H1 (cell line): ENCODE data around the gene UGT1A6. TPM values are rescaled to one million over a fixed set of nuclear protein-coding genes. Genes with fewer than 3 reads are reported as not detected.

Experiments
- CTCF ChIA-PET: fragments of 300-600 bp; sonication (Branson Sonifier 250); formaldehyde crosslinking; loops from one replicate; lab custom pipeline; 2021; ENCODE audit not compliant: partially characterized antibody; lab: Charles Lee
- POLR2A ChIA-PET: fragments of 300-600 bp; sonication (Branson Sonifier 250); formaldehyde crosslinking; loops from one replicate; lab custom pipeline; 2021; ENCODE audit warnings: inconsistent platforms; ENCODE audit not compliant: partially characterized antibody; lab: Charles Lee
- DNase-seq, 2 experiments: peaks; one replicate each; pipeline versions ENCODE4 v3.0.0 to v3.0.0-alpha.2; 2010 to 2022; ENCODE audit warnings: low spot score in 2 of 2, low read depth in 1 of 2, mixed read lengths in 1 of 2
- FAIRE-seq: peaks from 2 replicates; lab custom pipeline; 2011; peaks lifted over from hg19 to GRCh38; lab: Jason Lieb, UNC
- H2AFZ ChIP-seq: 2 replicates; pipeline ENCODE4 v1.8.1; 2012; ENCODE audit warnings: low read length, inconsistent platforms
- H2AK5ac ChIP-seq: 2 replicates; pipeline ENCODE4 v1.6.1; 2013; ENCODE audit warnings: low read depth, low read length
- H2BK120ac ChIP-seq: replicated peaks from 2 replicates; pipeline ENCODE3; 2013; ENCODE audit warnings: low read depth, low read length, inconsistent platforms
- H2BK12ac ChIP-seq: 2 replicates; pipeline ENCODE4 v1.6.1; 2013; ENCODE audit warnings: low read depth, low read length
- H2BK15ac ChIP-seq: 2 replicates; pipeline ENCODE4 v1.6.1; 2013; ENCODE audit warnings: low read length
- H2BK20ac ChIP-seq: 2 replicates; pipeline ENCODE4 v1.6.1; 2013; ENCODE audit warnings: low read length
- H2BK5ac ChIP-seq: 2 replicates; pipeline ENCODE4 v1.6.1; 2013; ENCODE audit warnings: low read depth, low read length
- H3K14ac ChIP-seq: 2 replicates; pipeline ENCODE4 v1.6.1; 2013; ENCODE audit warnings: inconsistent platforms; ENCODE audit not compliant: insufficient read length
- H3K18ac ChIP-seq: 2 replicates; pipeline ENCODE4 v1.6.1; 2013; ENCODE audit warnings: low read length; ENCODE audit errors: extremely low read depth
- H3K23ac ChIP-seq: 2 replicates; pipeline ENCODE4 v1.6.1; 2013; ENCODE audit warnings: inconsistent platforms; ENCODE audit not compliant: insufficient read length
- H3K23me2 ChIP-seq: 2 replicates; pipeline ENCODE4 v1.6.1; 2013; ENCODE audit warnings: low read depth, low read length
- H3K27ac ChIP-seq: 2 replicates; pipeline ENCODE4 v1.6.1; 2011; ENCODE audit warnings: low read depth, low read length, inconsistent platforms
- H3K27me3 ChIP-seq, 4 experiments: replicated peaks in 1 of 4; 1 replicate in 1 of 4; 2 replicates in 3 of 4; pipeline versions ENCODE4 v1.6.1 to v1.8.1; 2011 to 2013; ENCODE audit warnings: low read length in 3 of 4, mild to moderate bottlenecking in 3 of 4, inconsistent platforms in 2 of 4, mixed read lengths in 2 of 4, moderate library complexity in 1 of 4; ENCODE audit not compliant: control insufficient read depth in 3 of 4, insufficient read depth in 3 of 4; ENCODE audit errors: extremely low read depth in 1 of 4
- H3K36me3 ChIP-seq, 4 experiments: 2 replicates each; pipeline versions ENCODE4 v1.6.1 to v1.8.1; 2011 to 2013; ENCODE audit warnings: mild to moderate bottlenecking in 4 of 4, low read length in 3 of 4, moderate library complexity in 2 of 4, control low read depth in 1 of 4, inconsistent platforms in 1 of 4; ENCODE audit not compliant: insufficient read depth in 4 of 4, control insufficient read depth in 2 of 4
- H3K4ac ChIP-seq: replicated peaks from 2 replicates; pipeline ENCODE3; 2013; ENCODE audit warnings: low read length, low read depth, mixed read lengths, inconsistent platforms; ENCODE audit not compliant: insufficient read length
- H3K4me1 ChIP-seq, 4 experiments: replicated peaks in 1 of 4; 1 replicate in 1 of 4; 2 replicates in 3 of 4; pipeline versions ENCODE4 v1.6.1 to v1.8.1; 2011 to 2013; ENCODE audit warnings: low read length in 3 of 4, inconsistent platforms in 2 of 4, mixed read lengths in 1 of 4; ENCODE audit not compliant: insufficient read depth in 4 of 4, control insufficient read depth in 3 of 4
- H3K4me2 ChIP-seq, 2 experiments: 2 replicates each; pipeline versions ENCODE4 v1.6.1 to v1.8.1; 2011 to 2013; ENCODE audit warnings: low read depth in 2 of 2, low read length in 2 of 2, control low read depth in 1 of 2, inconsistent platforms in 1 of 2, mild to moderate bottlenecking in 1 of 2; ENCODE audit not compliant: insufficient read depth in 1 of 2
- H3K4me3 ChIP-seq, 4 experiments: fragments of 200-600, 300-600 bp in 1 of 4; sonication (generic), shearing (Covaris generic), sonication (Bioruptor Twin) in 1 of 4; 2 replicates each; pipeline versions ENCODE4 v1.5.1 to v1.8.1; 2011 to 2016; ENCODE audit warnings: low read length in 4 of 4, low read depth in 3 of 4, control low read depth in 2 of 4, inconsistent platforms in 2 of 4, mild to moderate bottlenecking in 2 of 4, mixed read lengths in 1 of 4, moderate library complexity in 1 of 4; ENCODE audit not compliant: insufficient read depth in 2 of 4; ENCODE audit errors: extremely low read depth in 1 of 4
- H3K56ac ChIP-seq: replicated peaks from 2 replicates; pipeline ENCODE3; 2013; ENCODE audit warnings: low read depth, mild to moderate bottlenecking, mixed read lengths, low read length, inconsistent platforms; ENCODE audit not compliant: insufficient read length
- H3K79me1 ChIP-seq: 2 replicates; pipeline ENCODE4 v1.6.1; 2013; ENCODE audit warnings: low read depth, low read length, control low read depth
- H3K79me2 ChIP-seq, 2 experiments: 2 replicates each; pipeline versions ENCODE4 v1.6.1 to v1.8.1; 2012 to 2013; ENCODE audit warnings: low read length in 2 of 2, mild to moderate bottlenecking in 2 of 2, inconsistent platforms in 1 of 2; ENCODE audit not compliant: insufficient read depth in 2 of 2, control insufficient read depth in 1 of 2
- H3K9ac ChIP-seq, 4 experiments: replicated peaks in 1 of 4; 1 replicate in 1 of 4; 2 replicates in 3 of 4; pipeline versions ENCODE4 v1.6.1 to v1.8.1; 2011 to 2013; ENCODE audit warnings: low read depth in 3 of 4, low read length in 3 of 4, control low read depth in 2 of 4, mild to moderate bottlenecking in 2 of 4, moderate library complexity in 2 of 4, inconsistent platforms in 1 of 4; ENCODE audit errors: extremely low read depth in 1 of 4
- H3K9me3 ChIP-seq, 2 experiments: 2 replicates each; pipeline versions ENCODE4 v1.6.1 to v1.8.1; 2012 to 2013; ENCODE audit warnings: mild to moderate bottlenecking in 2 of 2, moderate library complexity in 2 of 2, control low read depth in 1 of 2, inconsistent platforms in 1 of 2, low read depth in 1 of 2, low read length in 1 of 2, mixed read lengths in 1 of 2; ENCODE audit not compliant: insufficient read depth in 2 of 2
- H4K20me1 ChIP-seq, 2 experiments: replicated peaks in 1 of 2; 2 replicates each; pipeline versions ENCODE3 to v1.8.1; 2011 to 2013; ENCODE audit warnings: inconsistent platforms in 2 of 2, low read length in 2 of 2, mild to moderate bottlenecking in 1 of 2; ENCODE audit not compliant: insufficient read depth in 2 of 2, control insufficient read depth in 1 of 2
- H4K5ac ChIP-seq: 2 replicates; pipeline ENCODE4 v1.6.1; 2013; ENCODE audit warnings: low read length, low read depth, mixed read lengths, inconsistent platforms; ENCODE audit not compliant: insufficient read length
- H4K8ac ChIP-seq: 2 replicates; pipeline ENCODE4 v1.8.0; 2013; ENCODE audit warnings: mild to moderate bottlenecking, moderate library complexity, low read length, inconsistent platforms; ENCODE audit not compliant: insufficient read depth; ENCODE audit errors: extremely low read depth
- H4K91ac ChIP-seq: replicated peaks from 2 replicates; pipeline ENCODE3; 2013; ENCODE audit warnings: low read length, mixed read lengths, inconsistent platforms; ENCODE audit not compliant: insufficient read length
- CBX8 ChIP-seq: fragments of 300-800, 300-1000 bp; sonication (generic); IDR thresholded peaks from 2 replicates; pipeline ENCODE4 v1.7.1; 2016; ENCODE audit warnings: low read depth, low read length, borderline replicate concordance
- CHD2 ChIP-seq: IDR thresholded peaks from 2 replicates; pipeline ENCODE4 v1.6.1; 2012; ENCODE audit warnings: low read length, improper control_type of control experiment
- CTBP2 ChIP-seq: IDR thresholded peaks from 2 replicates; pipeline ENCODE4 v1.7.0; 2011; ENCODE audit warnings: borderline replicate concordance, mild to moderate bottlenecking, moderate library complexity, mixed read lengths, low read length; ENCODE audit not compliant: insufficient read depth, insufficient read length
- EGR1 ChIP-seq: IDR thresholded peaks from 2 replicates; pipeline ENCODE4 v1.6.1; 2011; ENCODE audit warnings: low read depth, low read length, borderline replicate concordance
- EP300 ChIP-seq, 2 experiments: IDR thresholded peaks; 1 replicate in 1 of 2; 2 replicates in 1 of 2; pipeline ENCODE4 v1.6.1; 2011 to 2012; ENCODE audit warnings: low read depth in 2 of 2, low read length in 2 of 2, mild to moderate bottlenecking in 2 of 2, borderline replicate concordance in 1 of 2, inconsistent platforms in 1 of 2, moderate library complexity in 1 of 2
- HDAC2 ChIP-seq, 2 experiments: fragments of 300-600 bp in 1 of 2; sonication (generic) in 1 of 2; IDR thresholded peaks; 2 replicates each; pipeline ENCODE4 v1.6.1; 2011 to 2012; ENCODE audit warnings: low read depth in 2 of 2, low read length in 2 of 2, mild to moderate bottlenecking in 2 of 2, moderate library complexity in 2 of 2, borderline replicate concordance in 1 of 2, inconsistent platforms in 1 of 2
- RXRA ChIP-seq: IDR thresholded peaks from 2 replicates; pipeline ENCODE4 v1.6.1; 2011; ENCODE audit warnings: low read depth, mild to moderate bottlenecking, low read length, moderate library complexity; ENCODE audit not compliant: insufficient read depth
- SAP30 ChIP-seq: fragments of 300-600 bp; sonication (generic); IDR thresholded peaks from 2 replicates; pipeline ENCODE4 v1.7.1; 2012; ENCODE audit warnings: low read length, moderate library complexity, mild to moderate bottlenecking, inconsistent platforms; ENCODE audit not compliant: insufficient read depth, insufficient replicate concordance
- TEAD4 ChIP-seq: IDR thresholded peaks from 2 replicates; pipeline ENCODE4 v1.6.1; 2012; ENCODE audit warnings: low read depth, low read length, inconsistent platforms, mixed read lengths
- WGBS, 2 experiments: shearing (Covaris generic) in 1 of 2; methylation state at CpG; one replicate each; pipeline versions ENCODE4 v1.1.6 to v1.1.7; 2013 to 2015; ENCODE audit warnings: low lambda C conversion rate in 2 of 2, mixed read lengths in 2 of 2, inconsistent platforms in 1 of 2, low coverage in 1 of 2, missing lambda C conversion rate in 1 of 2; ENCODE audit not compliant: insufficient replicate concordance in 2 of 2, insufficient coverage in 1 of 2, insufficient read length in 1 of 2; ENCODE audit errors: extremely low coverage in 1 of 2, missing lambda C conversion rate in 1 of 2; 5-methylcytosine and 5-hydroxymethylcytosine counted together
- polyA plus RNA-seq, 7 experiments: library from polyadenylated mRNA; depleted of rRNA in 3 of 7; stranded (reverse) in 5 of 7; unstranded in 2 of 7; fragments of >200 nt in 5 of 7; fragments of 200-250 nt in 2 of 7; gene quantifications; 1 replicate in 5 of 7; 2 replicates in 1 of 7; 4 replicates in 1 of 7; pipeline versions ENCODE4 v1.2.1 to v1.2.3, GENCODE V29; 2011 to 2013; ENCODE audit warnings: missing spikeins in 2 of 7, mixed read lengths in 2 of 7
- total RNA-seq: library from RNA; stranded (reverse); fragmentation: NEBNext Ultra II Directional; extraction: Animal tissue kit (Norgen Biotek cat#: 25700); gene quantifications from 2 replicates; pipeline ENCODE4 v1.2.1, GENCODE V29; 2021
- TF ChIP-seq, protein P1 (sequence below): IDR thresholded peaks from 2 replicates; pipeline ENCODE4 v1.6.1; 2011; ENCODE audit warnings: low read length, improper control_type of control experiment
- TF ChIP-seq, protein P2 (sequence below): IDR thresholded peaks from 2 replicates; pipeline ENCODE4 v1.6.1; 2012; ENCODE audit warnings: low read length, inconsistent platforms

UGT1A6 gene
- total and polyA plus RNA-seq, 2 of the 8 experiments (the other 6 are each of a cell fraction or from before 2014, with no cell fraction given): not detected

DNA sequence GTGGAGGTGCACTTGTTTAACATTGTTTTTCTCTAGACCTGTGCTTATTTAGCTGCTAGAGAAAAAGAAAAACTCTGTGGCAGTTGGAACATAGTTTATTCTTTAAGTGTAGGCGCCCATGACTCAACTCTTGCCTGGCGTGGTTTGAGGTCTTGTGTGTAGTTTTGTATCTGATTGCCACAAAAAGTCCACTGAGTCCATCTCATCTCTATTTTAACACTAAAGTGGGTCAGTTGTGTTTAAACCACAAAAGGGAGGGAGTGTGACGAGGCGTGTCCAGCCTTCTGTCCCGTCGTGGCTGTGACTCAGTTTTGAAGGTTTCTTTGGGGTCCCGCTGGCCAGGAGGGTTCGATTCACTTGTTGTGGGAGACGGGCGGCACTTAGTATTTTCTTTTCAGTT lies 36.2 kb upstream of the UGT1A6 start:
- FAIRE-seq: no peak
- TF ChIP-seq CBX8 (no peak), EP300 (IDR thresholded peaks at IDR 0.05; ENCODE audit: borderline replicate concordance in 1 of 2, low read depth in 2 of 2, low read length in 2 of 2) (no peak), HDAC2 (IDR thresholded peaks at IDR 0.05; ENCODE audit: borderline replicate concordance in 1 of 2, low read depth in 2 of 2, low read length in 2 of 2) (no peak), SAP30 (no peak), CTBP2 (no peak), TEAD4 (no peak), RXRA (no peak), EGR1 (no peak), CHD2 (no peak)
- TF ChIP-seq, protein P1, sequence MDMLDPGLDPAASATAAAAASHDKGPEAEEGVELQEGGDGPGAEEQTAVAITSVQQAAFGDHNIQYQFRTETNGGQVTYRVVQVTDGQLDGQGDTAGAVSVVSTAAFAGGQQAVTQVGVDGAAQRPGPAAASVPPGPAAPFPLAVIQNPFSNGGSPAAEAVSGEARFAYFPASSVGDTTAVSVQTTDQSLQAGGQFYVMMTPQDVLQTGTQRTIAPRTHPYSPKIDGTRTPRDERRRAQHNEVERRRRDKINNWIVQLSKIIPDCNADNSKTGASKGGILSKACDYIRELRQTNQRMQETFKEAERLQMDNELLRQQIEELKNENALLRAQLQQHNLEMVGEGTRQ: no peak
- TF ChIP-seq, protein P2, sequence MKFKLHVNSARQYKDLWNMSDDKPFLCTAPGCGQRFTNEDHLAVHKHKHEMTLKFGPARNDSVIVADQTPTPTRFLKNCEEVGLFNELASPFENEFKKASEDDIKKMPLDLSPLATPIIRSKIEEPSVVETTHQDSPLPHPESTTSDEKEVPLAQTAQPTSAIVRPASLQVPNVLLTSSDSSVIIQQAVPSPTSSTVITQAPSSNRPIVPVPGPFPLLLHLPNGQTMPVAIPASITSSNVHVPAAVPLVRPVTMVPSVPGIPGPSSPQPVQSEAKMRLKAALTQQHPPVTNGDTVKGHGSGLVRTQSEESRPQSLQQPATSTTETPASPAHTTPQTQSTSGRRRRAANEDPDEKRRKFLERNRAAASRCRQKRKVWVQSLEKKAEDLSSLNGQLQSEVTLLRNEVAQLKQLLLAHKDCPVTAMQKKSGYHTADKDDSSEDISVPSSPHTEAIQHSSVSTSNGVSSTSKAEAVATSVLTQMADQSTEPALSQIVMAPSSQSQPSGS: no peak

More for the DNA sequence above, 36.2 kb upstream of the UGT1A6 start:
- no peak overlapping the region for H2BK15ac ChIP-seq
- H4K91ac ChIP-seq: no peak overlapping the region
- no peak overlapping the region for H2AK5ac ChIP-seq
- POLR2A ChIA-PET: no interaction called here
- no peaks in the 10 kb centered on the region for H3K27me3 ChIP-seq
- H4K5ac ChIP-seq: no peak overlapping the region
- no peak overlapping the region for H3K9ac ChIP-seq
- no peaks in the 10 kb centered on the region for H3K79me1 ChIP-seq
- no peak overlapping the region for H3K4ac ChIP-seq
- no peaks in the 10 kb centered on the region for H3K9me3 ChIP-seq
- no peak overlapping the region for H2BK120ac ChIP-seq
- H2BK12ac ChIP-seq: no peak overlapping the region
- DNase-seq: no peak
- H3K4me2 ChIP-seq: no peak overlapping the region
- H2BK20ac ChIP-seq: no peak overlapping the region
- CTCF ChIA-PET: no interaction called here
- H4K8ac ChIP-seq: no peak overlapping the region
- WGBS, 2 experiments: 90% methylated on average over 10 of the region's 10 CpGs; no CpG with 5 or more reads in 1 of the 2 experiments
- H2AFZ ChIP-seq: no peak overlapping the region
- H2BK5ac ChIP-seq: no peak overlapping the region
- H3K4me3 ChIP-seq: no peak overlapping the region
- H3K18ac ChIP-seq: no peak overlapping the region
- H3K36me3 ChIP-seq: no peaks in the 10 kb centered on the region
- H3K23me2 ChIP-seq: no peaks in the 10 kb centered on the region; the same call in 1 of the 2 replicates
- no peaks in the 10 kb centered on the region for H3K79me2 ChIP-seq
- no peak overlapping the region for H3K27ac ChIP-seq
- H3K56ac ChIP-seq: no peak overlapping the region
- H4K20me1 ChIP-seq: no peaks in the 10 kb centered on the region
- H3K14ac ChIP-seq: no peak overlapping the region
- no peak overlapping the region for H3K23ac ChIP-seq
- no peaks in the 10 kb centered on the region for H3K4me1 ChIP-seq
